ENCODE results near the gene ASRGL1. TPM values are rescaled to one million over a fixed set of nuclear protein-coding genes. Genes with fewer than 3 reads are reported as not detected.

ASRGL1 gene
- total and polyA plus RNA-seq, 2 experiments from 2014 or later, result 9.5 to 18.6 TPM

DNA sequence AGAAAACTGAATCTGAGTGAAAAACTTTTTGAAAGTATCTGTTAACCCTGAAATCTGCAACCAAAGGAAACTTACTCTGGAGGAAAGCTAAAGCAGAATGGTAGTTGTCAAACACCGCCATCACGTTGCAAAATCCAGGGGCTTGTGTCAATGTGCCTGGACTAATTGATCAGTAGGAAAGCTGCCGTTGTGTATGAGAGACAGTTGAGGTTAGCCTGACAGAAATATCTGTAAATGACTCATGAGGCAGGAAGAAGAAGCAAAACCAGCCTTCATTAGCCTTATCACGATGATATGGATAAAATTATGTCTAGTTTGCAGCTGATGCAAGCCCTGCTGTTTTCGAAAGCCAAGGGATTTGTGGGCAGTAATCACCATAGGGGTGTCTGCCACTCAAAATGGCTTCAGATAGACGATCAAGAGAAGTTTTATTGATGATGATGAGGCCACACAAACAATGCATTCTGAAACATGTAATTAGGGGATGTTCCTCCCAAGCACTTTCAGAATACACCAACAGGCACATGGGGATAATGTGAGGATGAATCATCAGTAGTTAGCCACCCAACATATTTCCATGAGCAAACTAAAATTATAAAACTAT is 90.5 kb downstream of the ASRGL1 start:
- no peak overlapping the region for H2AFZ ChIP-seq
- H3K4me3 ChIP-seq, result no peak overlapping the region
- H3K4me2 ChIP-seq, result peak overlapping the region; percentile 43
- peaks cover 35% of the 10 kb centered on the region for H3K4me1 ChIP-seq (ENCODE audit: insufficient read depth)
- no peaks in the 10 kb centered on the region for H4K20me1 ChIP-seq (ENCODE audit: insufficient read depth, poor library complexity, severe bottlenecking)
- no peaks in the 10 kb centered on the region for H3K27me3 ChIP-seq
- WGBS (ENCODE audit: low lambda C conversion rate, missing lambda C conversion rate), result 42% methylated on average over 6 of the region's 6 CpGs
- no peaks in the 10 kb centered on the region for H3K9me2 ChIP-seq (replicated peaks; ENCODE audit: insufficient read depth)
- peak overlapping the region; percentile 93 for H3K27ac ChIP-seq
- no peaks in the 10 kb centered on the region for H3K36me3 ChIP-seq (replicated peaks; ENCODE audit: insufficient read depth, low read depth)
- no peak for TF ChIP-seq EZH2phosphoT487 (IDR thresholded peaks at IDR 0.05; ENCODE audit: low read depth, severe bottlenecking, unreplicated experiment)
- TF ChIP-seq EZH2 (IDR thresholded peaks at IDR 0.05; ENCODE audit: borderline replicate concordance), result no peak
- TF ChIP-seq, protein P1, sequence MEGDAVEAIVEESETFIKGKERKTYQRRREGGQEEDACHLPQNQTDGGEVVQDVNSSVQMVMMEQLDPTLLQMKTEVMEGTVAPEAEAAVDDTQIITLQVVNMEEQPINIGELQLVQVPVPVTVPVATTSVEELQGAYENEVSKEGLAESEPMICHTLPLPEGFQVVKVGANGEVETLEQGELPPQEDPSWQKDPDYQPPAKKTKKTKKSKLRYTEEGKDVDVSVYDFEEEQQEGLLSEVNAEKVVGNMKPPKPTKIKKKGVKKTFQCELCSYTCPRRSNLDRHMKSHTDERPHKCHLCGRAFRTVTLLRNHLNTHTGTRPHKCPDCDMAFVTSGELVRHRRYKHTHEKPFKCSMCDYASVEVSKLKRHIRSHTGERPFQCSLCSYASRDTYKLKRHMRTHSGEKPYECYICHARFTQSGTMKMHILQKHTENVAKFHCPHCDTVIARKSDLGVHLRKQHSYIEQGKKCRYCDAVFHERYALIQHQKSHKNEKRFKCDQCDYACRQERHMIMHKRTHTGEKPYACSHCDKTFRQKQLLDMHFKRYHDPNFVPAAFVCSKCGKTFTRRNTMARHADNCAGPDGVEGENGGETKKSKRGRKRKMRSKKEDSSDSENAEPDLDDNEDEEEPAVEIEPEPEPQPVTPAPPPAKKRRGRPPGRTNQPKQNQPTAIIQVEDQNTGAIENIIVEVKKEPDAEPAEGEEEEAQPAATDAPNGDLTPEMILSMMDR (IDR thresholded peaks at IDR 0.05; ENCODE audit: poor library complexity), result no peak
- H3K9me3 ChIP-seq (ENCODE audit: low read depth), result no peaks in the 10 kb centered on the region
- DNase-seq (ENCODE audit: low spot score), result no peak
- no peaks in the 10 kb centered on the region for H3K79me2 ChIP-seq

DNA sequence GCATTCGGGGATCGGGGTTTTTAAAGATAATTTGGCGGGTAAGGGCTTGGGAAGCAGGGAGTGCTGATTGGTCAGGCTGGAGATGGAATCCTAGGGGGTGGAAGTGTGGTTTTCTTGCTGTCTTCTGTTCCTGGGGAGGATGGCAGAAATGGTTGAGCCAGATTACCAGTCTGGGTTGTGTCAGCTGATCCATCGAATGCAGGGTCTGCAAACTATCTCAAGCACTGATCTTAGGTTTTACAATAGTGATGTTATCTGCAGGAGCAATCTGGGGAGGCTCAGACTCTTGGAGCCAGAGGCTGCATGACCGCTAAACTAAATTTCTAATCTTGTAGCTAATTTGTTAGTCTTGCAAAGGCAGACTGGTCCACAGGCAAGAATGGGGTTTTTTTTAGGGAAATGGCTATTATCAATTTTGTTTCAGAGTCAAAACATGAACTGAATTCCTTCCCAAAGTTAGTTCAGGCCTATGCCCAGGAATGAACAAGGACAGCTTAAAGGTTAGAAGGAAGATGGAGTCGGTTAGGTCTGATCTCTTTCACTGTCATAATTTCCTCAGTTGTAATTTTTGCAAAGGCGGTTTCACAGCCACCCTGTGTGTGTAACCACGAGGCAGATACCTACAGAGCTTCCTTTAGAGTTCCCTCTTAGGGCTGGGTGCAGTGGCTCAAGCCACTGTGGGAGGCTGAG is 91.8 kb downstream of the ASRGL1 start:
- Histone ChIP-seq H4K20me1 (ENCODE audit: insufficient read depth, poor library complexity, severe bottlenecking) (no peaks in the 10 kb centered on the region), H3K79me2 (no peaks in the 10 kb centered on the region), H3K27me3 (no peaks in the 10 kb centered on the region), H3K27ac (peak overlapping the region; percentile 93), H3K4me3 (no peak overlapping the region), H2AFZ (no peak overlapping the region), H3K9me3 (ENCODE audit: low read depth) (no peaks in the 10 kb centered on the region), H3K4me1 (ENCODE audit: insufficient read depth) (peaks cover 35% of the 10 kb centered on the region), H3K9me2 (replicated peaks; ENCODE audit: insufficient read depth) (no peaks in the 10 kb centered on the region), H3K36me3 (replicated peaks; ENCODE audit: insufficient read depth, low read depth) (no peaks in the 10 kb centered on the region), H3K4me2 (no peak overlapping the region)
- TF ChIP-seq EZH2 (IDR thresholded peaks at IDR 0.05; ENCODE audit: borderline replicate concordance) (no peak), EZH2phosphoT487 (IDR thresholded peaks at IDR 0.05; ENCODE audit: low read depth, severe bottlenecking, unreplicated experiment) (no peak)
- TF ChIP-seq, protein P1 (IDR thresholded peaks at IDR 0.05; ENCODE audit: poor library complexity), result no peak
- DNase-seq (ENCODE audit: low spot score), result no peak
- WGBS (ENCODE audit: low lambda C conversion rate, missing lambda C conversion rate), result 52% methylated on average over 8 of the region's 8 CpGs

DNA sequence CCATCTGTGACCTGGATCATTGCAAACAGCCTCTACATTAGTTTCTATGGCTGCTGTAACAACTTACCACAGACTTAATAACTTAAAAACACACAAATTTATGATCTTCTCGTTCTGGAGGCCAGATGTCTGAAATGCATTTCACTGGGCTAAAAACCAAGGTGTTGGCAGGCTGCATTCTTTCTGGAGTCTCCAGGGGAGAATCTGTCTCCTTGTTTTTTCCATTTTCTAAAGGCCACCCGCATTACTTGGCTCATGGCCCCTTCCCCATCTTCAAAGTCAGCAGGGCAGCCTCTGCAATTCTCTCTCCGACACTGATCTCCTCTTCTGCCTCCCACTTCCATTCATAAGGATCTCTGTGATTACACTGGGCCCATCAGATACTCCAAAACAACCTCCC is 93.2 kb downstream of the ASRGL1 start:
- Histone ChIP-seq H3K27ac (no peak overlapping the region), H3K9me3 (ENCODE audit: low read depth) (no peaks in the 10 kb centered on the region), H3K36me3 (replicated peaks; ENCODE audit: insufficient read depth, low read depth) (no peaks in the 10 kb centered on the region), H3K79me2 (no peaks in the 10 kb centered on the region), H3K27me3 (no peaks in the 10 kb centered on the region), H3K4me3 (no peak overlapping the region), H2AFZ (no peak overlapping the region), H3K9me2 (replicated peaks; ENCODE audit: insufficient read depth) (no peaks in the 10 kb centered on the region), H3K4me1 (ENCODE audit: insufficient read depth) (peaks cover 35% of the 10 kb centered on the region), H4K20me1 (ENCODE audit: insufficient read depth, poor library complexity, severe bottlenecking) (no peaks in the 10 kb centered on the region), H3K4me2 (no peak overlapping the region)
- DNase-seq (ENCODE audit: low spot score), result no peak
- 84% methylated on average over 3 of the region's 3 CpGs for WGBS (ENCODE audit: low lambda C conversion rate, missing lambda C conversion rate)
- TF ChIP-seq EZH2 (IDR thresholded peaks at IDR 0.05; ENCODE audit: borderline replicate concordance) (no peak), EZH2phosphoT487 (IDR thresholded peaks at IDR 0.05; ENCODE audit: low read depth, severe bottlenecking, unreplicated experiment) (no peak)
- TF ChIP-seq, protein P1 (IDR thresholded peaks at IDR 0.05; ENCODE audit: poor library complexity), result no peak
